Duodenal mucosa (tissue), 2 donors: Measurements from ENCODE around the gene VPS41.

ENCODE experiments used
- H3K27ac ChIP-seq: one replicate; pipeline ENCODE4 v1.7.0; 2013; ENCODE audit warnings: low read depth, low read length
- H3K27me3 ChIP-seq, 2 donors: one replicate each; pipeline ENCODE4 v1.7.0; 2013; ENCODE audit warnings: low read length in 2 of 2, control low read depth in 1 of 2; ENCODE audit not compliant: insufficient read depth in 2 of 2, control insufficient read depth in 1 of 2
- H3K36me3 ChIP-seq, 2 donors: one replicate each; pipeline ENCODE4 v1.7.0; 2013; ENCODE audit warnings: low read length in 2 of 2, control low read depth in 1 of 2; ENCODE audit not compliant: insufficient read depth in 2 of 2, control insufficient read depth in 1 of 2
- H3K4me1 ChIP-seq, 2 donors: one replicate each; pipeline ENCODE4 v1.7.0; 2013; ENCODE audit warnings: low read length in 2 of 2, control low read depth in 1 of 2; ENCODE audit not compliant: insufficient read depth in 2 of 2, control insufficient read depth in 1 of 2
- H3K4me3 ChIP-seq, 2 donors: one replicate each; pipeline ENCODE4 v1.7.0; 2013; ENCODE audit warnings: low read length in 2 of 2, low read depth in 1 of 2
- H3K9ac ChIP-seq, 2 donors: one replicate each; pipeline ENCODE4 v1.7.0; 2013; ENCODE audit warnings: low read length in 2 of 2, low read depth in 1 of 2
- H3K9me3 ChIP-seq, 2 donors: one replicate each; pipeline ENCODE4 v1.7.0; 2013; ENCODE audit warnings: low read length in 2 of 2, control low read depth in 1 of 2; ENCODE audit not compliant: control insufficient read depth in 1 of 2

The VPS41 gene

DNA sequence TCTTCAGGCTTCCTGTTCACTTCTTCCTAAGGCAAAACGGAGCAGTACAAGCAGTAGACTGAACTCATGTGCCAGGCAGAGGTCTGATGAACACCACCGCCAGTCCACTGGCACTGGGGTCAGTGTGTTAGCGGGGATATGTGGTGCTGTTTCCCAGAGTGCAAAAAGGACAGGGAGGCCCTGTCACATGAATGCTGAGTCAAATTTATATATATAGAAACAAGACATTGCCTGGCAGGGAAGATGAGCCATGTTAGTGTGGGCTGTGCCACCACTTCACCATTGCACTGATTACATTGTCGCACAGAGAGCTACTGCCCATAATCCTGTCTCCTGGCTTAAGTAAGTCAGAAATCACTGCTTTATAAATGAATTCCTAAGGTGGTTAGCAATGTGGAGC is 155.6 kb downstream of the VPS41 start:
- Histone ChIP-seq H3K36me3 (peaks cover 11 to 41% of the 10 kb centered on the region in 2 donors), H3K9ac (no peak overlapping the region), H3K4me1 (no peaks in the 10 kb centered on the region), H3K27me3 (no peaks in the 10 kb centered on the region), H3K27ac (no peak overlapping the region), H3K4me3 (no peak overlapping the region), H3K9me3 (no peaks in the 10 kb centered on the region)

DNA sequence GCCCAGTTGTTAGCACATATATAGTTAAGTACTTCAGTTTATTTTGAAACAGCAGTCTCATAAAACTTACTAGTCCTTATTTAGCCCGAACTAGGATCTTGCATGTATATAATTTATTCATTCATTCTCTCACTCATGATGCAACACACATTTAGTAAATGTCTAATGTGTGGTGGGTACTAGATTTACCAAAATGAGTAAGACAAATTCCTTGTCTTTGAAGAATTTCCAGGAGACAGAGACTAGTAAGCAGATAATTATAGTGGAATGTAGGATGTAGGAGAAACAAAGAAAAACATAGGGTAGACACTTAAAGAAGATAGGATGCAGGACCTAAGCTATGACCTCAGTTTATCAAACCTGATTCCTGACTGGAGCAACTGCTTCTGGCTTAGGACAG is 157.6 kb downstream of the VPS41 start:
- Histone ChIP-seq H3K4me1 (no peaks in the 10 kb centered on the region), H3K4me3 (no peak overlapping the region), H3K36me3 (peaks cover 8 to 41% of the 10 kb centered on the region in 2 donors)

DNA sequence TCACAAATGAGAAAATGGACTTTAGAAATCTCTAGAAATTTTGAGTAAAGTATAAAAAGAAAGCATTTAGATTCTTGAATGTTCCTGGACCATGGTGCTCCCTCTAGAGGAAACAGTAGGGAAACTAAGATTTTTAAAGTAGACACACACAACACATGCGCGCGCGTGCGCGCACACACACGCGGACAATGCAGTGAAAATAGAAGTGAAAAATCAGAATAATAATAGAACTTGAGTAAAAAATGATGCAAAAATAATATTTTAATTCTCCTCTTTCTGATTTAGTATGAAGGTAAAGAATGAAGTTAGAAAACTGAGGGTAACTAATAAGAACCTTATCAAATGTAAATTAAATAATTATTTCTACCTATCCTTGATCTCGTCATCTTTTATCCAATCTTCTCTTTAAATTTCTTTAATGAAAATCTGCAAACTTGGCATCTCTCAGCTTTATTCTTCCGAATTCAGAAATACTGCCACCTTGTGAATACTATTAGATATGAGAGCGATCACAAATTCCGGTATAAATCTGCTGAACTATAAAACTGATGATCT is 160.9 kb downstream of the VPS41 start:
- H3K4me3 ChIP-seq, result no peak overlapping the region
- no peak overlapping the region for H3K27ac ChIP-seq
- H3K36me3 ChIP-seq, result peaks cover 5 to 46% of the 10 kb centered on the region in 2 donors
- H3K9ac ChIP-seq, result no peak overlapping the region
- no peaks in the 10 kb centered on the region for H3K27me3 ChIP-seq
- no peaks in the 10 kb centered on the region for H3K4me1 ChIP-seq
- no peaks in the 10 kb centered on the region for H3K9me3 ChIP-seq

More for the DNA sequence above, 157.6 kb downstream of the VPS41 start:
- no peaks in the 10 kb centered on the region for H3K27me3 ChIP-seq
- no peak overlapping the region for H3K9ac ChIP-seq
- H3K27ac ChIP-seq, result no peak overlapping the region
- no peaks in the 10 kb centered on the region for H3K9me3 ChIP-seq

GRCh38 chr7:38746438-38746837 is 162.6 kb downstream of the VPS41 start:
- Histone ChIP-seq H3K27ac (no peak overlapping the region), H3K9me3 (no peaks in the 10 kb centered on the region), H3K27me3 (no peaks in the 10 kb centered on the region), H3K9ac (no peak overlapping the region), H3K4me3 (no peak overlapping the region), H3K36me3 (peaks cover 11 to 36% of the 10 kb centered on the region in 2 donors), H3K4me1 (no peaks in the 10 kb centered on the region)

DNA sequence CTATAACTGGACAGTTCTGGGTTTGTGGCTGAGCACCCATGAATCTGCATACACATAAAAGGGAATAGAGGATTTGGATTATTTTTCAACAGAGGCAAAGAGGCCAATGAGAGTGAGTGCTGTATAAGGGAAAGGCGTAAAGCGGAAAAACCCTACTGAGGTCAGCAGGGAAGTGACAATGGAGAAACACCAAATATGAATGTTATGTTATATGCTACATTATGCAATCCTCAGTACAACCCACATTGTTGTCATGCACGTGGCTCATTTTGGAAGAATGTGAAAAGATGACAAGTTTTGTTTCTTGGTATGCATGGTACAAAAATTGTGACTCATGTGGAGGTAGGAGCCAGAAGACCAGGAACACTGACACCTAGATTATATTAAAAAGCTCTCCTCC is 164.2 kb downstream of the VPS41 start:
- no peaks in the 10 kb centered on the region for H3K4me1 ChIP-seq
- H3K9ac ChIP-seq, result no peak overlapping the region
- no peaks in the 10 kb centered on the region for H3K9me3 ChIP-seq
- H3K27ac ChIP-seq, result no peak overlapping the region
- no peak overlapping the region for H3K4me3 ChIP-seq
- H3K36me3 ChIP-seq, result peaks cover 21 to 38% of the 10 kb centered on the region in 2 donors
- H3K27me3 ChIP-seq, result no peaks in the 10 kb centered on the region

GRCh38 chr7:38743899-38744298 is 165.1 kb downstream of the VPS41 start:
- Histone ChIP-seq H3K4me3 (no peak overlapping the region), H3K27ac (no peak overlapping the region), H3K4me1 (no peaks in the 10 kb centered on the region), H3K9ac (no peak overlapping the region), H3K27me3 (no peaks in the 10 kb centered on the region), H3K36me3 (peaks cover 22 to 38% of the 10 kb centered on the region in 2 donors), H3K9me3 (no peaks in the 10 kb centered on the region)

DNA sequence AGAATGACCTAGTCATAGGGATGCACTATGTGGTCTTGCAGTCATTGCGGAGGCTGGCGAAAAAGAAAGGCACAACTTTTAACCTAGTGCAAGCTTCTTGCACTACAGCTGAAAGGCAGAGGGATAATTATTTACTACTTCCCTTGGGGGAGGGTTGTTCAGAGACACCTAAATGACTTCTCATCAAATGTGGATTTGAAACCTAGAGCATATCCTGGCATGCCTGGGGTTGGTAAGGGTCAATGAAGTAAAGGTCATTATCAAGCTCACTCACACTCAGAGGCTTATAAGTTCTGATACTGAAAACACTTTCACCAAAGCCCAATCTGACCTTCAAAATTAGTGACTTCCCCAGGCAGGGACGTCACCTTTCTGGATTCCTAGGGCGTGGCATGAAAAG is 168.9 kb downstream of the VPS41 start:
- Histone ChIP-seq H3K27me3 (no peaks in the 10 kb centered on the region), H3K27ac (no peak overlapping the region), H3K4me3 (no peak overlapping the region), H3K4me1 (no peaks in the 10 kb centered on the region), H3K36me3 (peaks cover 30 to 37% of the 10 kb centered on the region in 2 donors), H3K9me3 (no peaks in the 10 kb centered on the region), H3K9ac (no peak overlapping the region)

GRCh38 chr7:38736138-38736537 is 172.9 kb downstream of the VPS41 start:
- H3K4me1 ChIP-seq, result no peaks in the 10 kb centered on the region
- no peaks in the 10 kb centered on the region for H3K9me3 ChIP-seq
- H3K36me3 ChIP-seq, result peaks cover 19 to 22% of the 10 kb centered on the region in 2 donors
- no peak overlapping the region for H3K27ac ChIP-seq
- no peak overlapping the region for H3K4me3 ChIP-seq
- H3K27me3 ChIP-seq, result no peaks in the 10 kb centered on the region
- H3K9ac ChIP-seq, result no peak overlapping the region

DNA sequence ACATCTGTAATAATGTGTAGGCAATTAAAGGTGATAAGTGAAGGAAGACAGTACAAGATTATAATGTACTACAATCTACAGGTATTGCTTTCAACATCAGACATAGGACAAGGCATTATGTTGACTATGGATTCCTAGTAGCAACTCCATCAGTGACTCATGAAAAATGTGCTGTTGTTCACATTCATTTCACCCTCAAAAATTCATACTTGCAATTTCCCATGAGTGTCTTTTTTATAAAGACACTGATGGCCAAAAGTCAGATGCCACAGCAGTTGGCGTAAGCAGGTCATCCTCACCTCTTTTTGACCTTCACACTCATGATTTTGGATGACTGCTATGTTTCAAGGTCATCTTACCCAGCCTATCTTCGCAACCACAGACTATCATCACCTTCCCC is 177.8 kb downstream of the VPS41 start:
- H3K4me1 ChIP-seq, result no peaks in the 10 kb centered on the region
- H3K9ac ChIP-seq, result no peak overlapping the region
- no peak overlapping the region for H3K27ac ChIP-seq
- no peaks in the 10 kb centered on the region for H3K9me3 ChIP-seq
- peaks cover 5 to 16% of the 10 kb centered on the region in 2 donors for H3K36me3 ChIP-seq
- H3K27me3 ChIP-seq, result no peaks in the 10 kb centered on the region
- no peak overlapping the region for H3K4me3 ChIP-seq

- peaks cover 12 to 28% of the 10 kb centered on the region in 2 donors for H3K36me3 ChIP-seq
- H3K27me3 ChIP-seq, result no peaks in the 10 kb centered on the region
- no peak overlapping the region for H3K4me3 ChIP-seq
- no peaks in the 10 kb centered on the region for H3K4me1 ChIP-seq
- H3K27ac ChIP-seq, result no peak overlapping the region
- H3K9ac ChIP-seq, result no peak overlapping the region
- no peaks in the 10 kb centered on the region for H3K9me3 ChIP-seq
Observed at GRCh38 chr7:38728145-38728544, 180.8 kb downstream of the VPS41 start.
